IPS DF 6.9 (cell line): ENCODE measurements around the gene ARHGAP24.

Experiments
- DNase-seq: peaks from one replicate; pipeline ENCODE4 v3.0.0-alpha.2; 2013; ENCODE audit warnings: low read depth, low spot score
- H3K27ac ChIP-seq: one replicate; pipeline ENCODE4 v1.5.1; 2013; ENCODE audit warnings: low read length, control low read depth
- H3K27me3 ChIP-seq: 2 replicates; pipeline ENCODE4 v1.6.1; 2013; ENCODE audit warnings: mild to moderate bottlenecking, low read length; ENCODE audit not compliant: control insufficient read depth, insufficient read depth
- H3K36me3 ChIP-seq: 2 replicates; pipeline ENCODE4 v1.6.1; 2013; ENCODE audit warnings: low read length; ENCODE audit not compliant: control insufficient read depth, insufficient read depth
- H3K4me1 ChIP-seq: 2 replicates; pipeline ENCODE4 v1.6.1; 2013; ENCODE audit warnings: low read length; ENCODE audit not compliant: control insufficient read depth, insufficient read depth
- H3K4me3 ChIP-seq: 2 replicates; pipeline ENCODE4 v1.5.1; 2013; ENCODE audit warnings: mild to moderate bottlenecking, low read length
- H3K9me3 ChIP-seq: 2 replicates; pipeline ENCODE4 v1.6.1; 2013; ENCODE audit warnings: low read length, inconsistent platforms; ENCODE audit not compliant: control insufficient read depth, insufficient read depth
- WGBS: extraction: QIAGEN DNeasy Blood & Tissue Kit; methylation state at CpG from one replicate; pipeline ENCODE4 v1.1.7; 2013; ENCODE audit warnings: mixed read lengths, missing lambda C conversion rate; ENCODE audit not compliant: insufficient read length, insufficient coverage; 5-methylcytosine and 5-hydroxymethylcytosine counted together

The ARHGAP24 gene

GRCh38 chr4:85867271-85867670 lies 392.3 kb downstream of the ARHGAP24 start:
- H3K36me3 ChIP-seq = no peaks in the 10 kb centered on the region
- H3K9me3 ChIP-seq = no peaks in the 10 kb centered on the region
- WGBS = no CpG with 5 or more reads among the region's 1 CpG
- DNase-seq = no peak
- no peak overlapping the region for H3K27ac ChIP-seq
- H3K27me3 ChIP-seq = no peaks in the 10 kb centered on the region
- H3K4me1 ChIP-seq = no peaks in the 10 kb centered on the region; the same call in 1 of the 2 replicates
- no peak overlapping the region for H3K4me3 ChIP-seq

GRCh38 chr4:85869181-85869580 lies 394.2 kb downstream of the ARHGAP24 start:
- H3K4me1 ChIP-seq = no peaks in the 10 kb centered on the region
- no peak overlapping the region for H3K4me3 ChIP-seq
- no CpG with 5 or more reads among the region's 5 CpGs for WGBS
- DNase-seq = no peak
- H3K27me3 ChIP-seq = no peaks in the 10 kb centered on the region
- no peaks in the 10 kb centered on the region for H3K36me3 ChIP-seq
- no peak overlapping the region for H3K27ac ChIP-seq
- no peaks in the 10 kb centered on the region for H3K9me3 ChIP-seq

- Histone ChIP-seq H3K9me3 (no peaks in the 10 kb centered on the region), H3K4me1 (no peaks in the 10 kb centered on the region), H3K27ac (no peak overlapping the region), H3K27me3 (no peaks in the 10 kb centered on the region), H3K36me3 (no peaks in the 10 kb centered on the region), H3K4me3 (no peak overlapping the region)
- no CpG with 5 or more reads among the region's 2 CpGs for WGBS
- DNase-seq = no peak
Measured at GRCh38 chr4:85870298-85871083, 395.5 kb downstream of the ARHGAP24 start.

GRCh38 chr4:85873566-85873965 lies 398.6 kb downstream of the ARHGAP24 start:
- H3K4me1 ChIP-seq = no peaks in the 10 kb centered on the region
- no peak overlapping the region for H3K27ac ChIP-seq
- H3K27me3 ChIP-seq = no peaks in the 10 kb centered on the region
- H3K9me3 ChIP-seq = no peaks in the 10 kb centered on the region
- no peak for DNase-seq
- no peak overlapping the region for H3K4me3 ChIP-seq
- WGBS = no CpG with 5 or more reads among the region's 1 CpG
- no peaks in the 10 kb centered on the region for H3K36me3 ChIP-seq

GRCh38 chr4:85879518-85879917 lies 404.6 kb downstream of the ARHGAP24 start:
- no peak for DNase-seq
- no peaks in the 10 kb centered on the region for H3K36me3 ChIP-seq
- H3K9me3 ChIP-seq = no peaks in the 10 kb centered on the region
- WGBS = no CpG with 5 or more reads among the region's 3 CpGs
- H3K4me1 ChIP-seq = no peaks in the 10 kb centered on the region
- H3K4me3 ChIP-seq = no peak overlapping the region
- H3K27me3 ChIP-seq = no peaks in the 10 kb centered on the region
- no peak overlapping the region for H3K27ac ChIP-seq

GRCh38 chr4:85883180-85883579 lies 408.2 kb downstream of the ARHGAP24 start:
- WGBS = no CpG with 5 or more reads among the region's 1 CpG
- Histone ChIP-seq H3K9me3 (no peaks in the 10 kb centered on the region), H3K36me3 (no peaks in the 10 kb centered on the region), H3K27ac (no peak overlapping the region), H3K4me3 (no peak overlapping the region), H3K4me1 (no peaks in the 10 kb centered on the region), H3K27me3 (no peaks in the 10 kb centered on the region)
- no peak for DNase-seq

GRCh38 chr4:85884251-85884650 lies 409.3 kb downstream of the ARHGAP24 start:
- Histone ChIP-seq H3K27me3 (no peaks in the 10 kb centered on the region), H3K36me3 (no peaks in the 10 kb centered on the region), H3K4me1 (no peaks in the 10 kb centered on the region), H3K27ac (no peak overlapping the region), H3K9me3 (no peaks in the 10 kb centered on the region), H3K4me3 (no peak overlapping the region)
- no peak for DNase-seq
- WGBS = no CpG with 5 or more reads among the region's 2 CpGs

DNA sequence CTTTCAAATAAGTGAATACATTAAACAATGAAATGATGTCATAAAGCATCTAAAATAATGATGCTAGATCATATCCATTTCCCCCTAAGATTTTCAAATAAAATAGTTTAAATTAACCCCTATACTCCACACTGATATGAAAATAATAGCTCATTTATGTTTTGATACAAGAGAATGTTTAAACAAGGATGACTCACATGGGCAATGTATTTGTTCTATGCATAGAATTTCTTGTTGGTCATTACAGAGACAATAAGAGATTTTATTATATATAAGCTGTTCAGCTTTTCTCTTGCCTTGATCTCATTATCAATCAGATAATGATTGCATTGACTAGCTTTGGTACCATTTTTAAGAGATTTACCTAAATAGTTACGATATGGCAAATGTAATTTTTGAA lies 411.7 kb downstream of the ARHGAP24 start:
- Histone ChIP-seq H3K4me3 (no peak overlapping the region), H3K4me1 (no peaks in the 10 kb centered on the region), H3K27me3 (no peaks in the 10 kb centered on the region), H3K9me3 (no peaks in the 10 kb centered on the region), H3K36me3 (no peaks in the 10 kb centered on the region), H3K27ac (no peak overlapping the region)
- WGBS = no CpG with 5 or more reads among the region's 1 CpG
- DNase-seq = no peak

- DNase-seq = no peak
- Histone ChIP-seq H3K4me1 (no peaks in the 10 kb centered on the region), H3K4me3 (no peak overlapping the region), H3K9me3 (no peaks in the 10 kb centered on the region), H3K27me3 (no peaks in the 10 kb centered on the region), H3K36me3 (no peaks in the 10 kb centered on the region), H3K27ac (no peak overlapping the region)
- no CpG with 5 or more reads among the region's 3 CpGs for WGBS
Measured at GRCh38 chr4:85889314-85889713, 414.4 kb downstream of the ARHGAP24 start.

DNA sequence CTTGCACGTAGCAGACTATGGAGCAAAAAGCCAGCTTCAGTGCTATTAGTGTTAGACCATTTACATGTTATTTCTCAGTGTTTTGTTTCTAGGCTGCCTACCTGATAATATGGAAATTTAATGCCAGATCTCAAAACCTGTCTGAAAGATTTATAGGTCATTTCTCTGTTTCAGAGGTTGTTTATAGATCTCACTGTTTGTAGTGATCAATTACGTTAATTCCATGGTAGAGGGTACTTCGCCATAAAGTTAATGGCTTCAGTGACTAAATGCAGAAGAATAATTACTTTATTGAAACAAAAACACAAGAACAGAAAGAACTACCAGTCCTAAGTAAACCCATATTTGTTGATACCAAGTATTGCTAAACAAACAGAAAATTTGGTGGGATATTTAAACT lies 420.8 kb downstream of the ARHGAP24 start:
- no CpG with 5 or more reads among the region's 3 CpGs for WGBS
- no peak for DNase-seq
- Histone ChIP-seq H3K4me1 (no peaks in the 10 kb centered on the region), H3K9me3 (no peaks in the 10 kb centered on the region), H3K27me3 (no peaks in the 10 kb centered on the region), H3K36me3 (no peaks in the 10 kb centered on the region), H3K4me3 (no peak overlapping the region), H3K27ac (no peak overlapping the region)

DNA sequence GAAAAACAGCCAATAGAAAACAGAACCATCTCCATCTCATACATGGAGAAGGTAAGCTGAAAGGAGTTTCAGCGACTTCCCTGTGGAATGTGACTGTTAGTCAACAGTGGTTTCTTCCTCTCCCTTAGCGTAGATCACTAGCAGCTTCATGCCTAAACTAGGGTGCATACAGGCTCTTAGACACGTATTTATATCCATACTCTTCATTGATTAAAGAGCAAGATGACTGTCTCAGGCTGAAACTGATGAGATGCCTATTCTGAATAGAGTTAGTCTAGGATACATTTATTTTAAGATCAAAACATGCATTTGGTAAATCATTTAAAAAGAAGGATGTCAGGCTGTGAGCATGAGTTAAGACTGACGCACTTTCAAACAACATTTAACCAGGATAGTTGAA lies 423.3 kb downstream of the ARHGAP24 start:
- no CpG with 5 or more reads among the region's 4 CpGs for WGBS
- no peaks in the 10 kb centered on the region for H3K27me3 ChIP-seq
- H3K27ac ChIP-seq = no peak overlapping the region
- no peaks in the 10 kb centered on the region for H3K4me1 ChIP-seq
- no peak overlapping the region for H3K4me3 ChIP-seq
- no peaks in the 10 kb centered on the region for H3K9me3 ChIP-seq
- H3K36me3 ChIP-seq = no peaks in the 10 kb centered on the region
- DNase-seq = no peak
